CD4-positive, alpha-beta T cell treated with Interleukin-6 for 4 hours (primary cell): ENCODE data around the gene MEI4.
"Not testable (repeated sequence)": the region's sequence is repeated elsewhere in the genome, so short reads cannot be mapped to it uniquely, and the experiment has no call there.

Experiments
- DNase-seq: peaks from one replicate; pipeline ENCODE4 v3.0.0-alpha.2; 2020; ENCODE audit warnings: mixed read lengths

MEI4 gene

GRCh38 chr6:77816766-77817270 lies 164.0 kb downstream of the MEI4 start:
- DNase-seq: no peak

DNA sequence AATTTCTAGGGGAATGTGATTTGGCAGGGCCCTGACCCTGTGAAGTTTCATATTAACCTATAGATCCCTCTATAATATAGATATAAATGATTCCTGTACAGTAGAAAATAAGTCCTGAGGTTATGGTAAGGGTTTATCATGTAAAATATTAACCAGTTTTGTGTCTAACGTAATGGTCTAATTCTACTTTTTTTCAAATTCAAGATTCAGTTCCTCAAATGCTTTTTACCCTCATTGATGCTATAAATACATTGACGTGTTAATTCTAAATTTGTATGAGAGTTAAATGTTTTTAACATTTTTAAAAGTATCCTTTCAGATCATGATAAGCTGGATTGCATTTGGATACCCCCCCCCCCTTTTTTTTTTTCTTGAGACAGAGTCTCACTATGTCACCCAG lies 169.4 kb downstream of the MEI4 start:
- DNase-seq: no peak

DNA sequence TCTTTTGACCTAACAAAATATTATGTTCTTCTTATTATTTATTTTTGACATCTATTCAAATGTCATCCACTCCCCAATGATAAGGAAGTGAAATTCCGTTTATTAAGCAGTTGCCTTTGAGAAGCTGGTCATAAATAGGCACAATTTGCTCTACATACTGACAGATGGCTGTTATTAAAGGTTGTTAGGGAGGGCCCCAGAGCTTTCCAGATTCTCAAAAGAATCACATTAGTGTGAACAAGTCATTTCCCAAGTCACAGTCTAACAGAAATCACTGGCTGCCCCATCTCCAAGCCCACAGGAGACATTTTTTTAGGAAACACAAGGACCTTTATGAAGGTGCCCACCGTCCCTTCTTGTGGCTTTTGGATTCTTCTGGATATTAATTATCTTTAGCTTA lies 172.4 kb downstream of the MEI4 start:
- no peak for DNase-seq

DNA sequence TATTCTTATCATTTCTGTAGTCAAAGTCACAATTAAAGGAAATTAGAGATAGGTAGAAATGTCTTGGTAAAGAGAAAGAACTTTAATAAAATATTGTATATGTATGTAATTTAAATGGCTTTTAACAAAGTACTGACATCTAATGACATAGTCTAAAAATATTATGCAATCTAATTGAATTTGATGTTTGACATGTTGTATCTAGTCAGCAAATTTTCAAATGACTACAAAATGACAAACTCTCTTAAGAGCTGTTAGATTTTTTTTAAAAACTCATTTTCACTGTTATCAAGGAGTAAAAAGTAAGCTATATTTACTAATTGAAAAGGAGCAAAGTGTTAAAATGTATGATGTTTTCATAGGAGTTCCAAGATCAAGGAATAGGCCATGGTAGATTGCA lies 176.9 kb downstream of the MEI4 start:
- DNase-seq: no peak

DNA sequence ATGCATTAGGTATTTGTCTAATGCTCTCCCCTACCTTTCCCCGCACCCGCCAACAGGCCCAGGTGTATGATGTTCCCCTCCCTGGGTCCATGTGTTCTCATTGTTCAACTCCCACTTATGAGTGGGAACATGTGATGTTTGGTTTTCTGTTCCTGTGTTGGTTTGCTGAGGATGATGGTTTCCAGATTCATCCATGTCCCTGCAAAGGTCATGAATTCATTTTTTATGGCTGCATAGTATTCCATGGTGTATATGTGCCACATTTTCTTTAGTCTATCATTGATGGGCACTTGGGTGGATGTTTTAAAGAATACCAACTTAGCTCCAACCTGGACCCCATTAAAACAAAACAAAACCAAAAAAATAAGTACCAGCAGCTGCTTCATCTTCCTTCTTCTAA lies 180.9 kb downstream of the MEI4 start:
- not testable (repeated sequence) for DNase-seq

DNA sequence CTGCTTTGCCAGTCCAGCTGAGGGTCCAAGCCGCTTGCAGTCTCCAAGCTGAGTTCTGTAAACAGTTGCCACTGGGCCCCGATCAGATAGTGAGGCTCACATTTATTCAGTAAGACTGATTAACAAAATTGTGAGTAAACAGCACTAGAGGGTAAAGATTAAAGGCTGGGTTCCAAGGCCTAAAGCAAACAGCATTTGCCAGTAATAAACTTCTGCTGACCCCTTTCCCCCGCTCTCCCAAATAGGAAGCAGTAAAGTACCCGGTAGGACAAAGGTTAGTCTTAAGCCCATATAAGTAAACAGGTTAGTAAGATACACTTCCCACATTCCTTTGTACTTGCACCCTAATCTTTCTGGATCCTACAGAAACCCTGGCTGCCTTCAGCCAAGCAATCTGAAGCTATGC lies 181.8 kb downstream of the MEI4 start:
- no peak for DNase-seq

- no peak for DNase-seq
These were observed 184.4 kb downstream of the MEI4 start for GRCh38 chr6:77837034-77837784.

- no peak for DNase-seq
These were observed 186.5 kb downstream of the MEI4 start for GRCh38 chr6:77839292-77839691.

- DNase-seq: no peak
These were observed 192.0 kb downstream of the MEI4 start for GRCh38 chr6:77844822-77845221.

GRCh38 chr6:77853401-77853800 lies 200.6 kb downstream of the MEI4 start:
- DNase-seq: no peak

DNA sequence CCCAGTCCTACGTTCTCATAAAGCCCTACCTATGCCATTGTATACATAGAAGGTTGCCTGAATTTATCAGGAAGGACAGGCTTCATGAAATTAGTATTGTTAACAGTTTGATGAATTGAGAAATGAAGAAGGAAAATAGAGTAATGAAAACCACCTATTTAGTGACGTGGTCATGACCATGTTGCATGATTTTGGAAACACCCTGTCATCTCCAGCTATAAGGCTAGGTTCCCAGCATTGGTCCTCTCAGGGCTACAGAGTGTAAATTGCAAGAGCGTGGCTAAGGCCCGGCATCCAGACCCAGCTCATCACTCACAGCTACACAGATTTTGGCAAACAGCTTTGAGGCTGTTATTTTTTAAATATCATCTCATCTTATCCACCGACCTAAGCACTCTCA lies 203.6 kb downstream of the MEI4 start:
- no peak for DNase-seq

DNA sequence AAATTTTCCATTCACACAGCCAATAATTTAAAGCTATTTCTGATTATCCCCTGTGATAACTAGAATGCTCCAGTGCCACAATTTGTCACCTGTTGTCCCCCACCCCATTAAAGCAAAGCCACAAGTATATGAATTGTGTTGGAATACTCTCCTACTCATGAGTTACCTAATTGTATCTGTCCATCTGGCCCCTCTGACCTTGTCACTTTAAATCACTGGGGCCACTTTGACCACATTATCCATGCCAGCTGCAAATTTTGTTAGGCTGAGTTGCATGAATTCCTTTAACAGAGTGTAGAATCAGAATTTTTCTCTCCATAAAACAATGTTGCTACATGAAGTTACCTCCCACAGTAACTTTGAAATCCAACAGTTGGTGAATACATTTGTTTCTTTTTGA lies 204.6 kb downstream of the MEI4 start:
- no peak for DNase-seq

- DNase-seq: no peak
These were observed 223.5 kb downstream of the MEI4 start for GRCh38 chr6:77876300-77876699.

GRCh38 chr6:77879527-77879926 lies 226.7 kb downstream of the MEI4 start:
- no peak for DNase-seq

GRCh38 chr6:77880501-77880900 lies 227.7 kb downstream of the MEI4 start:
- no peak for DNase-seq

DNA sequence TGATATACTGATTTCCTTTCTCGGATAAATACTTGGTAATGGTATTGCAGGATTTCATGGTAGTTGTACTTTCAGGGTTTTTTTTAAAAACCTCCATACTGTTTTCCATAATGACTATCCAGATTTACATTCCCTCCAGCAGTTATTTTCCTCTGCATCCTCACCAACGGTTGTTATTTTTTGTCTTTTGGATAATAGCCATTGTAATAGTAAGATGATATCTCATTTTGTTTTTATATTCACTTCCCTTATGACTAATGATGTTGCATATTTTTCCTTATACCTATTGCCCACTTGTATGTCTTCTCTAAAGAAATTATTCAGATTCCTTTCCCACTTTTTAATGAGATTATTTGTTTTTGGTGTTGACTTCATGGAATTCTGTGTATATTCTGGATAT lies 231.0 kb downstream of the MEI4 start:
- DNase-seq: no peak

DNA sequence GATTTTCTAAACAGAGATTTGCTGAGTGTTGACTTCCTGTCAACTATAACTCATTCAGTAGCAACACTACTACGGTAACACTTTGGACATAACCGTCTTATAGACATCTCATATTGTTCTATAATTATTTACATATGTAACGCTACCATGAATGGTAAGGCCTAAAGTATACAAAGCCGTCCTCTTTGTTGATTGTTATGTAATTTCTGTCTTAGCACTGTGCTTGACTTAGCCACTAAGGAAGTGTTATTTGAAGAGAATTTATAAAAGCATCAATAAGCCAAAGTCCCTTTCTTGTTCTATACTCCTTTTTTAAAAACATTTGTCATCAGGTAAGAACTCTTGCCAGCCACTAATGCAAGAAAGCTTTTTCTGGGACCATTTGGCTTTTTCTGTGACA lies 240.6 kb downstream of the MEI4 start:
- no peak for DNase-seq

- DNase-seq: no peak
These were observed 253.2 kb downstream of the MEI4 start for GRCh38 chr6:77906070-77906469.

DNA sequence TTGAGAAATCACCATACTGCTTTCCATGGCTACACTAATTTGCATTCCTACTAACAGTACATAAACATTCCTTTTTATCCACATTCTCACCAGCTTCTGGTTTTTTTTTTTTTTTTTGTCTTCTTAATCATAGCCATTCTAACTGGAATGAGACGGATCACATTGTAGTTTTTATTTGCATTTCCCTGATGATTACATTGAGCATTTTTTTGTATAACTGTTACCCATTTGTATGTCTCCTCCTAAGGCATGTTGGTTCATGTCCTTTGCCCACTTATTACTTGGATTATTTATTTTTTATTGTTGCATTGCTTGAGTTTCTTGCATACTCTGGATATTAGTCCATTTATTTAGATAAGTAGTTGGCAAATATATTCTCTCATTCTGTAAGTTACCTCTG lies 258.0 kb downstream of the MEI4 start:
- no peak for DNase-seq

DNA sequence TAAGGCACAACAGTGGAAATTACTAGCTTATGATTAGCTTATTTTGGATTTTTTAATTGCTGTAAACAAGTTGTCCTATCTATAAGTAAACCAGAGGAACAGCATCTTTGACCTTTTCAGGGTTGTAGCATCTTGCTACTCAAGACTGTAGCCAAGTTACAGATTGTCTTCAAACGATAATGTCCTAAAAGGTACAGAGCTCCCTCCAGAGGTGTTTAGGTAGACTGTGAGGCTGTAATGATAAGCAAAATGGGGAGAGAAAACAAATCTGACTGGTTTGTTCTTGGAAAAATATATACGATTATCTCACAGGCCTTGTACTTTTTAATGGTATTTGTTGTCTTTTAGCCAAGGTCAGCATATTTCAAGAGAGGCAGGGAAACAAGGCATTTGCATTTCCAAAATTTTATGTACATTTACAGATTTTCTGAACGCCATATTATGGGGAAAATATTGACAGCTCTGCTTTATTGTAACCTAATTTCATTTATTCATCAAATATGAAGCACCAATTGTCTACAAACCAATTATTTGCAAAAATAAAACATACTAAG lies 273.4 kb downstream of the MEI4 start:
- no peak for DNase-seq

GRCh38 chr6:77930382-77930781 lies 277.5 kb downstream of the MEI4 start:
- DNase-seq: no peak

GRCh38 chr6:77930952-77931351 lies 278.1 kb downstream of the MEI4 start:
- DNase-seq: no peak

GRCh38 chr6:77962070-77962469 lies 309.2 kb downstream of the MEI4 start:
- no peak for DNase-seq

DNA sequence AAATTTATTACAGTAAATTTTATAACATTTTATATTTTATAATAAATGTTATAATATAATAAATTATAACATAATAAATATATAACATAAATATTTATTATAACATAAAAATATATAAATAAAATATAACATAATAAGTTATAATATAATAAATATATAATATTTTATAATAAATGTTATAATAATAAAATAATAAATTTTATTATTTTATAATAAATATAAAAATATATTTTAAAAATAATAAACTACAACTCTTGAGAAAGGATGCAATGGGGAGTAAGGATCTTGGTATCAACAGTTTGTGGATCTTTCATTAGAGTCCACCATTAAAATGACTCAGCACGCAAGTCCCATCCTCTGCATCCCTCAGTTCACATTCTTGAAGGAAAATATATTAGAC lies 312.6 kb downstream of the MEI4 start:
- DNase-seq: no peak

DNA sequence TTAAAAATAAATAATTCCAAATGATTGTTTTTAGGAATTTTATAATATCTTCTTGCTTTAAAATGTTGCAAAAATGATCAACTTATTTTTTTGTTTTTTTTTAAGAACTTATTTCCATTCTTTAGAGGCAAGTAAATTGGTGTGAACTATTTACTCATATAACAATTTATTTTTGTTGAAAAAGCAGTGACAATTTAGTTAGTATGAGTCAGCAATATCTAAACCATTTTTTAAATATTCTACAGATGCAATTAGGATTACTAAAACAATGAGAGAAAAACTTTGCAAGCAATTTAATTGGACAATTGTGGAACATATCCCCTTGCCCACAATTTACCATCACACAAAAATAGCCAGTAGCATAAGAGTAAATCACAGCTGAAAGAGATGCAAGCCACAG lies 319.5 kb downstream of the MEI4 start:
- no peak for DNase-seq
